ENCODE measurements around the gene USP24.

Gene USP24

DNA sequence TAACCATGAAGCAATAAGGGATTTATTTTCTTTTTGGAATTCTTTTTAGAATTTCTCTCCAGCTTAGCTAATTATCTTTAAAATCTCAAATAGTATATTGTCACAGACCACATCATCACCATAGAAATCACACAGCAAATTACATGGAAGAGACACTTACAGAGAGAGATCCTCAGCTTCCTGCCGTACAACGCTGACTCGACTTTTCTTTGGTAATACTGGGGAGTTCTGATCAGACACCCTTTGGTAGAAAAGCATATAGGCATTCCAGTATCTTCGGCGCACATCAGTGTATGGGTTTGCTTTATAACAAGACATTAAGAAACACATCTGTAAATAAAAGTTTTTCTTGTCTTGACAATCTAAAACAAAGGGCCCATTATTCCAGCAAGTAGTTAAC is 120.1 kb downstream of the USP24 start:
- no peak for DNase-seq

DNA sequence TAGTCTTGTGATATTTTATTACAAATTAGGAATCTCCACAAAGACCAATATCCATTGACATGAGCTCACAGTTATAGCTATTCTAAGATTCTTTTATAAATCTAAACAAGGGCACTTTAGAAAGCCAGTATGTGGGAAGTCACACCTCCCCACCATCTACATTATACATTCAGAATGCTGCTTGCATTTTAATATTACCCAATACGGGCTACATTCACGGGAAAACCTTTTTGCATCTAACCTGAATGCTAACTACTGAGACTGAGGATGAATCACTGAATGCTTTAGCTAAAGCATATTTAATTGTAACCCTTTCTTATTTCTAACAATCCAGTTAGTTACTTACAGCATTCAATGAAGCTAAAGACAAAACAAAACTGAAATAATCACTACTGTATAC is 122.7 kb downstream of the USP24 start:
- no peak for DNase-seq

DNA sequence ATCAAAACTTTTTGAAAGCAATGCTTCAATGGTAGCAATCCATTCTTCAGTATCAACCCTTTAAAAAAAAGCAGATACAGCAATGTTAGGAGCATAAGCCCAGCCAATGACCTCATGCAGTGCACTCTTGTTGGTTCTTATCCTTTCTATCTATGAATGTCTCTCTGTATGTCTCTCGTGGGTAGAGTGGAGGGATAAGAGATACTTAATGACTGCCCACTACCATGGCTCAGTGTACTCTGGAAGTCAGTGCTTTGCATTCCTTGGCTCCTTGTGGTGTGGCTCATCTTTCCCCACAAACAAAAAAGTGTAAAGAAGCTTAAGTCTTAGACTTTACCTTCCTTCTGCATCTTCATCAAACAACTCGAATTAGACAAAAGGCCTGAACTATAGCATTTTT is 125.5 kb downstream of the USP24 start:
- DNase-seq = no peak

DNA sequence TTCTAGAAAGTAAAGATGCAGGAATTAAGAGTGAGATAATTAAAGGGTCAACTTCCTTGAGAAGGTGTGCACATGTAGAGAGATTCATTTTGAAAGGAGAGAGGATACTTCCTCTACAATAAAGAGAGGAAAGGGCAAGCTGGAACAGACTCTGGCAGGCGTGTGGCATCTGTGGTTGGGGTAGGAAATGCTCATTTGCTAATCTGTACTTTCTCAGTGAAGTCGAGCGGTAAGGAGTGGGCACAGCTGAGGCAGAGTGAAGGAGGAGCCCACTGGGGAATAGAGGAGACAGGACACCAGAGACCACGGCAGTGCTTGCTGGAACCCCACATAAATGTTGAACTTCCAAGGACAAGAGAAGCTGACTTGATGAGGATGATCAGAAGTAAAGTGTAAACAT is 126.8 kb downstream of the USP24 start:
- DNase-seq = no peak

DNA sequence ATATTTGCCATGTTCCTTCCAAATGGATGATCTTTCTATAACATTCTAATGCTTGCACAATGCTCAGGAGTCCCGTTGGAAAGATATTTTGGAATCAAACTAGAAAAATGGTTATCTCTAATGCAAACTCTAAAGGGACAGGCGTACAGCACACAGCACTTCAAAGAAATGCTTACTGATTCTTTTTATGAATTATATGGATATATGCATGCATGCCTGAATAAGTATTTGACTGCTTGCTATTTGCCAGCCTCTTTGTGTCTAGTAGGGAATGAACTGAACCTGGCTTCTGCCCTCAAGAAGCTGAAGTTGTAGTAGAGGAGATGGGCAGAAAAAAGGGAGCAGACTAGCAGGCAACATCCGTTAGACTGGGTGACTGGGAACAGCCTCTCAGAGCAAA is 127.7 kb downstream of the USP24 start:
- no peak for DNase-seq

DNA sequence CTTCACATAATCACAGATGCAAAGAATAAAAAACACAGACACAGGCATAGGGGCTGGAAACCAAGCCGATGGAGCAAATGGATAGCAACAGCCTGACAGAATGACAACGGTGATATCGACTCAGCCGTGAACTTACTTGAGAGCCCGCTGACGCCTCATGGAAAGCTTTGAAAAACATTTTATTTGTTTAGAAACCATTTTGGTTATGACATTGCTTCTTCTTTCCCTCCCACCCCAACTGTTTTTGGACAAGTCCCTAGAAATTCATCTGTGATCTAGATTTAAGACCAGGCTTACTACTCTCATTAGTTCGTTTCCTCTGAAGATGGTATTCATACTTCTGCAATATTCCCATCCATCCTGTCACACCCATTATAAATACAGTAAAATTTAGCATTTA is 130.9 kb downstream of the USP24 start:
- no peak for DNase-seq

DNA sequence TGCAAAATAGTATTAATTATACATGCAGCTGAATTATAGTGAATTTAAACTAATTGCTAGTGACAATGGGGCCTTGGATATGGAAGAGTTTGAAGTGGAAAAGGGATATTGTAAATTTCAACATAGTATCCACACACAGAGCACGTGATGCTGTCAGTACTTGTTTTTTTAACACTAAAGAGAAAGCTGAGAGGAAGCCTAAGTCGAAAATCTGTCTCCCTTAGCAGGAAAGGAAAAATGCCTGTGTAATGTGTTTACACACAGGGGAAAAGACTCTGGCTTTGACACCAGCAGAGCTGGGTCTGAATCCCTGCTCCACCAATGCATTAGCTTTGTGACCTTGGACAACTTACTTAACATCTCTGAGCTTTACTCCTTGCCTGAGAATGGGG is 133.3 kb downstream of the USP24 start:
- DNase-seq = no peak

DNA sequence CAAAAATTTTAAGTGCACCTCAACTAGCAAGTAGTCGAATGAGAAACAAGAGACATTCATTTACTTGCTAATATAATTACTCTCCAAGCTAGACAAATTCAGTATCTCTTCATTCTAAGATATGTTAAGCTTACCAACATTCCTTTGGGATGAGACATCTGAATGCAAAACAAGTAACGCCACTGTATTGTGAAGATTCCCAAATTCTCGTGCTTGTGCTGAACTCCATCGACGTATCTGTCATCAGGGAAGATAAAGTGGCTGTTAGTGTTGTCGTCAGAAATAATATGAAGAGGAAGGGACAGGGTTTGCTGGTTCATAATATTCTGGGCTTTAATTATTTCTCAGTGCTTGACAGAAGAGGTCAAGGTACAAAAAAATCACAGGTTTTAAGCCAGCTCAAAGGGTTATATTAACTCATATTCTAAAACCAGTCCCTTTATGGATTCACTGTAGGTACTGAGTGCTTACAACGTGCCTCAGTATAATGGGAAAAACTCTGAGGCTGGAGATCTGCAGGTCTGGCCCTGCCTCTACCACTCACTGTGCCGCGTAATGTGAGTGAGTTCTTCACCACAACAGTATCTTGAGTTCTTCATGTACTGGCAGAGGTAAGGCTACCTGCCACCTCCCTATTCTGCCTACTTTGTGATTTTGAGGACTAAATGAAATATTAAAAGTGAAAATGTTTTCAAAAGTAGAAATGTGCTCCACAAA is 133.8 kb downstream of the USP24 start:
- DNase-seq = no peak

DNA sequence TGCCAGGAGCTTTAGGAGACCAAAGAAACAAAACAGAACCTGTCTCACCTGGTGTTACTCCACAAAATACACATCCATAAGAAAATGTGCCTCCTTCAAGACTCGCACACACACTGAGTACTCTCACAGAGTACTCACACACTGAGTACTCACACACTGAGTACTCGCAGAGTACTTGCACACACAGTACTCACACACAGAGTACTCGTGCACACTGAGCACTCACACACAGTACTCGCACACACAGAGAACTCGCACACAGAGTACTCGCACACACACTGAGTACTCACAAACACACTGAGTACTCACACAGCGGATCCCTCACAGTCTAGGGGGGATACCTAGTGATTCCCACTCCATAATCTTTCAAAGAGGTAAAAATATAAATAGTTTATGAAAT is 135.5 kb downstream of the USP24 start:
- DNase-seq = no peak

DNA sequence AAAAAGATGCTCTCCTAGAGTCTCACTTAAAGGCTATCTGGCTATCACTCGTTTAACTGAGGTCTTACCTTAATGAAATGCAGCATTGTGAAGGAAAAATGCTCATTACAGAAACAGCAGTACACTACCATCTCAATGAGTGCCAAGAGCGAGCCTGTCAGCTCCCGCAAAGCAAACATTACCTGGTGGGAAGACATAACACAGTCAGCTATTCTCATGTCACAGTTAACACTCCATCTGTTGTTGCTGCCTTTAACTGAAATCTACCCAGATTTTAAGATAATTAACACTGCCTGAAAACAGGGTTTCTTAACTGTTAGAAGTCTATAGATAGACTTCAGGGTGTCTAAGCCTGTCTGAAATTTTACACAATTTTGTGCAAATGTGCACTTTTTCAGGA is 136.7 kb downstream of the USP24 start:
- no peak for DNase-seq

DNA sequence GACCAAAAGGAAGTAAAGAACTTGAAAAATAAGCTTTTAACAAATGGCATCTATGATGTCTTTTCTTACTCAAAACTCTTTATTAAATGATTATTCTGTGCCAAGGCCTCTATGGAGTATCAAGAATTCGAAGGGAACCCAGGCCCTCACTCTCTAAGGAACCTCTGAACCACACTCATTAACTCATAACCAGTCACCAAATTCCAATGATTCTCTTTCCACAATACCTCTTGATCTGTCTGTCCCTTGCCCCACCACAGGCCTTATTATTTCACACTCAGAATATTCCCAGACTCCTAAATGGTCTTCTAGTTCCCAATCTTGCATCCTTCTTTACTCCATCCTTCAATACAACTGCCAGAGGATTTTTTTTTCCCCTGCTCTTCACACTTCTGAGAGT is 138.8 kb downstream of the USP24 start:
- no peak for DNase-seq

DNA sequence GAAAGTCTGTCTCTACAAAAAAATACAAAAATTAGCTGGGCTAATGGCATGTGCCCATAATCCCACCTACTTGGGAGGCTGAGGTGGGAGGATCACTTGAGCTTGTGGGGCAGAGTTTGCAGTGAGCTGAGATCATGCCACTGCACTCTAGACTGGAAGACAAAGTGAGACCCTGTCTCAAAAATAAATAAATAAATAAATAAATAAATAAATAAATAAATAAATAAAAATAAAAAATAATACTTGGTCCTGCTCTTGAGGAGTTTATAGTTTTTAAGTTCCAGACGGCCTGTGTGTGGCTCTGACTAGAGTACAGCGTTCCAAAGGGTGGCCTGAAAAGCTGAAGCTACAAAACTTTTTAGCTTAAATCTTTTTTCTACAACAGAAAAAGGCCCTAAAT is 140.7 kb downstream of the USP24 start:
- no peak for DNase-seq

DNA sequence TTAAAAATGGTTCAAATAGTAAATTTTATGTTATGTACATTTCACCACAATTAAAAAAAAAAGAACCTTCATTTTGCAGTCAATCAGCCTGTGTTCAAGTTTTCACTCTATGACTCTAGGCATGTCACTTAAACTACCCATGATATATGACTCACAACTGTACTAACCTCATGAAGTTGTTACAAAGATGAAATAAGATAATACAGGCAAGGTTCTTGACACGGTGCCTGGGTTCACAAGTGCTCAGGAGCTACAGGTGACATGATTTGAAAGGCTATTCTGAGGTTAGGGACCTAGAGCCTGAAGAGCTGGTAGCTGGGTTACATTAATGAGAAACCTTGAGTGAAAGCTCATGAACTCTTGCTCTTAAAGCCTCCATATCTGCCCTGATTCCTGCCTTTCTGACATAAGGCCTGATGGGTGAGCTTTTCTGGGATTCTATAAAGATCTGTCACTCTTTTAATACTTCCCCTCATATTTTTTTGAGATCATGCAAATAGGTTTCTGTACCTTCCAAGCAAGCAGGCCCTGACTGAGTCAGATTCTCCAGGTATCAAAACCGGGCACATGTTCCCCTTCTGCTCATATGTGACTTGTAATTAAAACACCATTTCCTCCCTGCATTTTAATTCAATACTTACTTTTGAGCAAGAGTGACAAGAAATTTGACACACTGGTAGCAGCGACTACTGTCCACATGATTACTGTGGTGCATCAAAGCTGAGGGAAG is 141.8 kb downstream of the USP24 start:
- no peak for DNase-seq

DNA sequence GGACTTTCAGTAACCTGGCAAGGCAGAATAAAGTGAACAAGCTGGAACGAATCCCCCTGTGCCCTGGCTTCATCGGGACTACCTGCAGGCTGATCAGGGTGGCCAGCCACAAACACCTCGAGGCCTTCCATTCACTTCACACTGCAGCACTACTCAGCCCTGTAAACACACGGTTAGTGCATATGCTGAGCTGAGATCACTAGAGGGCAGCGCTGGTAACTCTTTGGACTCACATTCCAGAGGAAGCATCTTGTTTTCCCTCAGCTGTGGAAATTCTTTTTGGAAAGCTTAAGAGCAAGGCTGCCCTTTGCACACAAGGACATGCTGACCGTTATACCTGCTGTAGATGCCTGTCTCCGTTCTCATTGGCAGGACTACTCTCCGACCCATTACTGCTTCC is 143.7 kb downstream of the USP24 start:
- DNase-seq = no peak

DNA sequence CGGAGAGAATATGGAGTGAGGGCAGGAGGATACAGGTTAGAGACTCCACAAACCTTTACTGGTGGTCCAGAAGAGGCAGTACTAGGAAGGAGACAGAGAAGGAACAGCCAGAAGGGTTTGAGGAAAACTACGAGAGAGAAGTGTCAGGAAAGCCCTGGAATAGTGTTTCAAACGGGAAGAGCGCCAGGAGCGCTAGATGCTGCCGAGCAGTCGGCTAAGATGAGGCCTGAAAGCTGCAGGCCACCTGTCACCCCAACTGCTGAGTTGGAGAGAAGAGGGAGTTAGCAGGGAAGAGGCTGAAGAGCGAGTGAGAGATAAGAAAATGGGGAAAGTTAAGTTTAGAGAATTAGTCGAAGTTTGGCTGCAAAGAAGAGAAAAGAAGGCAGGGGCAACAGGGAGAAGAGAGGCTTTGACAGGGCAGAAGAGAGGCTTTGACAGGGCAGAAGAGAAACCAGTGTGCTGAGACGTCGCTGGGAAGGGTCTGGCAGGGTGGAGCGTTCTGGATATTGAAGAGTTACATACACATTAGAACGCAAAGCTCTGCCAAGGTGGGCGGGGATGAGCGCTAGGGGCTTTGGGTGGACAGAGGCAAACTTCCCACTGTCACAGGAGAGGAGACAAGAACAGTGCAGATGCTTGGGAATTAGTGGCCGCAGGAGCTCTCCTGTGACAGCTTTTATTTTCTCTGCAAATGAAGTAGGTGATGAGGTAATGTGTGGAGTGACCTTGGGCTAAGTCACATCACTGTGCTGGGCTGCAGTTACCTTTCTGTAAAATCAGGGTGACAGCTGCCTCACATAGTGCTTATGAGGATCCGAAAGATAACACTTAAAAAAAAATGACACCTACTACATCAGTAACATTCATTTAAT is 144.6 kb downstream of the USP24 start:
- DNase-seq = no peak

DNA sequence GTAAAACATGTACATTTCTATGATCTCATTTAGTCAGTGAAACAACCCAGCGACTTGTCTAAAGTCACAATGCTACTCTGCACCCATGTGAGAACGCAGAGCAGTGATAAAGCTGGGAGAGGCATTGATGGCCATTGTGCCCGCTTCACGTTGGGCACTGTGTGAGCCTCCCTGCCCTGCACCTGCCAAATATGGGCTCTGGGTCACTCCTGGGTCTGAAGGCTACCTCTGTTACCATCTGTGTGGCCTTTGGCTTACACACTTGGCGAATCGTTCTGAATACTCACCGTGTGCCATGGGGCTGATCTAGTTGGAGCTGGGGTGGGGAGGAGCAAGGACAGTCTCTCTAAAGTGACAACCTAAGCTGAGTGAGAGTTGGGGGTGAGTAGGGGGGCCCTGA is 145.9 kb downstream of the USP24 start:
- no peak for DNase-seq

DNA sequence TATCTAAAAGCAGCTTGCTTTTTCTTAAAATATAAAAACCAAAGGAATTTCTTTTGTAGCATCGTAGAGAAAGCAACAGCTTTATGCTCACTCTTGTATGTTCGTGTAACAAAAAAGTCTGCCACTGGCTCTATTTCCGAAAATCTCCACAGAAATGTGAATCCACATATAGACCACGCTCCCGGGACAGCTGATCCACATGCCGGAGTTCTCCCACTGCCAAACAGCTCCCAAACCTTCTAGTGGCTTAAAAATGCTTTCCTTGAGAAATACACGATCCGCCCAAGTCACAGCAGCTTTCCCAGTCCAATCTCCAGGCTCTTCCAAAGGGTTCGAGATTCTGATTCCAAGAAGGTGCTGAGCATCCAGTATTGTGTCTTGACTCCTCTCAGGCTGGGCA is 146.5 kb downstream of the USP24 start:
- DNase-seq = no peak

DNA sequence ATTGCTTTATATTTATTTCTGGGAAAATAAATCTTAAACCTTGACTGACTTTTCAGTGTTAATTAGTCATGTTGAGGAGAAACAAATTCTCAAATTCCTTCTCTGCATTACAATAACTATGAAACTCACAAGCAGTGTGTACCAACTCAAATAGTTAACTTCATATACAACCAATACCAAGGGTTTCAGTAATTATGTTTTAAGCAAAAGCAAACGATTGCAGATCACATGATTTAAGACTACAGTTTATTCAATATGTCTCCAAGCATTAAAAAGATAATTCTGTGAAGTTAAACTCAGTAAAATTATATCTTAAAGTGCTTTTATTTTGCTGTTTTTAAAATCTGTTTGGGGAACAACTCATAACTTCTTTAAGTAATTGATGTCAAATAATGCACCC is 147.2 kb downstream of the USP24 start:
- DNase-seq = no peak

DNA sequence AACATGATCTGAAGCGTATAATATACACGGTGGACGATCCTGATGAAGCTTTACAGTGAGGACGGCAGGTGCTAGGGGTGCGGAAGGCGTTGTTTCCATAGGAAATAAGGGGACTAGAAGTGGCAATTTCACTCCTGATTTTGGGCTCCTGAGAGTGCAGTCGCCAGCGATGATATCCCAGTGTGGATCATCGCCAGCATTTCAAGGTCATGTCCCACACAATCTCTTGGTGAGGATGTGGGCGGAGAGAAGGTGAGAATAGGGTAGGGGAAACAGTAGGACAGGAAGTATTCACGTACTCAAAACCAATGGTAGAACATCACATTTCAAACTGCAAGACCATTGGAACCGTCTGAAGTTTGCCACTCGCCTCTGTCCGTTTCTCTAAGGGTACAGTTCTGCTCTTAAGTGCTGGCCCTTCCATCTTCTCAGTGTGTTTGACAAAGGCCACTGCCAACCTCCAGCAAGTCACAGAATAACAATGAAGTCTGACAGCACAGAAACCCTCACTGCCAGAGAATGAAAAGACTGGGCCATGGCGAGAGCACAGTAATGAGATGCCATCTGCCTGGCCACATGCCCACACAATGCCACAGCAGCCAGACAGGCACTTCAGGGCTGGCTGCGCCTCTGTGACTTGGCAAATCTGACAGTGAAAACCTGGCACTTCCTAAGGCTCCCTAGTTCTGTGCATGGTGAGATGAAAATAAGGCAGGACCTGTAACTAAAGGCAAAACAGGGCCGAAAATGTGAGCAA is 148.0 kb downstream of the USP24 start:
- no peak for DNase-seq

DNA sequence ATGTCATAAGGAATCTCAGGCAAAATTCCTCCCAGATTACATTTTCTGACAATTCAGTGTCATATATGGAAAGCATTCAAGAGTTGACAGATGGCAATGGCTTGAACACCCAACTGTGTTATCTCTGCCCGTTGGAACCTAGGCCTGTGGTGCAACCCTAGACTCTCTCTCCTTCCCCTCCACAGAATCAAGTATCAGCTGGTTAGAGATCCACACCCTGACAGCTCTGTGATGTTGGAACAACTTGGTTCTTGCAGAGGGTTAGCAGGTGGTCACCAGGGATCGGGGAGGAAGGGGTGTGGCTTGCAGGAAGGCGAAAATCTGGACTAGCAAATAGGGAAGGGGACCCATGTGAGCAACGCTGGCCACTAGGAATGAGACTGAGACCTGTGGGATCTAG is 149.5 kb downstream of the USP24 start:
- DNase-seq = no peak

DNA sequence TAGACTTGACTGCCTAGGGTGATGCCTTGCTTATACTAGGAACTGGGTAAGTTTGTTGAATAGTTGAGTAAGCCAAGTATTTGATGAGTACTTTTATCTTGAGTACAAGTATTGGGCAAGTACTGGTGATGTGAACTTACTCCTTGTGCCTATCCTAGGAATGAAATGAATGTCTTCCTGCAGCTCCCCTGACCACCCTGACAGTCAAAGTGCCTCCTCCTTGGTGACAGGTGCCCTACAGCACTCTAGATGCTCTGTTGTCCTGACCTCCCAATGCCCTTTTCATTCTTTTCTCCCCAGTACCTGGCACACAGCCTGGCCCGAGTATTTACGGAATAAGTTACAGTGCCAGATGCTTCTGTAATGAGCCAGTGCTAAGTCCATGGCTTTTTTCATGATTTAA is 150.3 kb downstream of the USP24 start:
- no peak for DNase-seq

DNA sequence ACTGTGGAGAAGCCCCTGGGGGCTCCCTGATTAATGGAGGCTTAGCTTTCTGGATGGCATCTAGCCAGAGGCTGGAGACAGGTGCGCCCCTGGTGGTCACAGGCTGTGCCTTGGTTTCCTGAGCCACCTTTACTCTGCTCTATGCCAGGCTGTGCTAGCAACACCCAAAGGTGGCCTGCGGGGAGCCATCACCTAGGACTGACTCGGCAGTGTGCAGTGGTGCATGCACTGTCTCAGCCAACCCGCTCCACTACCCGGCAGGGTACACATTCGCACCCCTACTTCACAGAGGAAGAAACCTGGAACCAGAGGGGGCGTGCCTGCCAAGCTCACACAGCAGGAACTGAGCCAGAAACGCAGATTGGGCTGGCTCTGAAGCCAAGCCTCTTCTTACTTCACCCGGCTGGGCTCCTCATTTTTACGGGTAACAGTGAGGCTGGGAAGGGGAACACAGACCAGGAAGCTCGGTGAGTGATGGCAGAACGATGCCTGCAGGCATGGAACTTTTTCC is 151.0 kb downstream of the USP24 start:
- DNase-seq = no peak

DNA sequence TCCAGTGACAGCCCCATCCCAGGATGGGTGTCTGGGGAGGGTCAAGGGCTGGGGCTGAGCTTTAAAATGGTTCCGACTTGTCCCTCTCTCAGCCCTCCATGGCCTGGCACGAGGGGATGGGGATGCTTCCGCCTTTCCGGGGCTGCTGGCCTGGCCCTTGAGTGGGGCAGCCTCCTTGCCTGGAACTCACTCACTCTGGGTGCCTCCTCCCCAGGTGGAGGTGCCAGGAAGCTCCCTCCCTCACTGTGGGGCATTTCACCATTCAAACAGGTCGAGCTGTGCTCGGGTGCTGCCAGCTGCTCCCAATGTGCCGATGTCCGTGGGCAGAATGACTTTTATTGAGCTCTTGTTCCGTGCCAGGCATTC is 151.6 kb downstream of the USP24 start:
- no peak for DNase-seq

All from NCI-H1436 treated with DMSO at 0.1 percent for 48 hours (cell line).